Mesendoderm (in vitro differentiated cells): ENCODE data around the gene CCDC97. TPM values are rescaled to one million over a fixed set of nuclear protein-coding genes. Genes with fewer than 3 reads are reported as not detected.

Source experiments
- small RNA-seq: library from polyadenylated mRNA; stranded (forward); fragments of <200 nt; extraction: miRNeasy Mini kit (QIAGEN cat#:217004); gene quantifications from one replicate; pipeline ENCODE3, GENCODE V24; 2013; ENCODE audit not compliant: insufficient read depth

Gene CCDC97

Small RNA genes within 50 kb of the gene (small RNA-seq; reads per million reads assigned to genes)
- gene RN7SL34P, result not detected
